H9 (cell line): ENCODE results near the gene DGUOK. TPM values are rescaled to one million over a fixed set of nuclear protein-coding genes. Genes with fewer than 3 reads are reported as not detected.

Source experiments
- DNase-seq: peaks from one replicate; pipeline ENCODE4 v3.0.0-alpha.2; 2017
- H2AFZ ChIP-seq: one replicate; pipeline ENCODE4 v1.6.1; 2013; ENCODE audit warnings: mild to moderate bottlenecking, low read length, control low read depth, moderate library complexity
- H2AK5ac ChIP-seq: 2 replicates; pipeline ENCODE4 v1.6.1; 2013; ENCODE audit warnings: low read length, control low read depth, mixed read lengths; ENCODE audit not compliant: insufficient read length
- H2BK120ac ChIP-seq: one replicate; pipeline ENCODE4 v1.6.1; 2013; ENCODE audit warnings: low read depth, mild to moderate bottlenecking, low read length, control low read depth, inconsistent platforms; ENCODE audit not compliant: poor library complexity, severe bottlenecking
- H2BK12ac ChIP-seq: 2 replicates; pipeline ENCODE4 v1.6.1; 2013; ENCODE audit warnings: low read length, control low read depth, mixed read lengths, low read depth; ENCODE audit not compliant: insufficient read length
- H2BK15ac ChIP-seq: 2 replicates; pipeline ENCODE4 v1.6.1; 2013; ENCODE audit warnings: low read depth, low read length, control low read depth
- H2BK20ac ChIP-seq: one replicate; pipeline ENCODE4 v1.6.1; 2013; ENCODE audit warnings: low read depth, mild to moderate bottlenecking, low read length, control low read depth, inconsistent platforms; ENCODE audit not compliant: poor library complexity, severe bottlenecking
- H2BK5ac ChIP-seq: 2 replicates; pipeline ENCODE4 v1.6.1; 2013; ENCODE audit warnings: low read length, control low read depth, mixed read lengths; ENCODE audit not compliant: insufficient read length
- H3K14ac ChIP-seq: 2 replicates; pipeline ENCODE4 v1.6.1; 2013; ENCODE audit warnings: low read length, control low read depth; ENCODE audit not compliant: insufficient read depth
- H3K18ac ChIP-seq: 2 replicates; pipeline ENCODE4 v1.6.1; 2013; ENCODE audit warnings: low read depth, mild to moderate bottlenecking, mixed read lengths, low read length, control low read depth; ENCODE audit not compliant: insufficient read length
- H3K23ac ChIP-seq: 2 replicates; pipeline ENCODE4 v1.6.1; 2013; ENCODE audit warnings: low read length, control low read depth, mixed read lengths, low read depth; ENCODE audit not compliant: insufficient read length
- H3K23me2 ChIP-seq: 2 replicates; pipeline ENCODE4 v1.6.1; 2013; ENCODE audit warnings: low read depth, mild to moderate bottlenecking, mixed read lengths, low read length, control low read depth; ENCODE audit not compliant: insufficient read length, poor library complexity, severe bottlenecking
- H3K27ac ChIP-seq: 2 replicates; pipeline ENCODE4 v1.5.1; 2013; ENCODE audit warnings: low read length, control low read depth, mixed read lengths, low read depth; ENCODE audit not compliant: insufficient read length
- H3K27me3 ChIP-seq: 2 replicates; pipeline ENCODE4 v1.6.1; 2013; ENCODE audit warnings: low read length, control low read depth, inconsistent platforms; ENCODE audit not compliant: insufficient read depth
- H3K4ac ChIP-seq: 2 replicates; pipeline ENCODE4 v1.6.1; 2013; ENCODE audit warnings: low read depth, mild to moderate bottlenecking, control low read depth, inconsistent platforms, low read length, moderate library complexity
- H3K4me1 ChIP-seq: 2 replicates; pipeline ENCODE4 v1.6.1; 2013; ENCODE audit warnings: low read length, control low read depth, inconsistent platforms; ENCODE audit not compliant: insufficient read depth
- H3K4me2 ChIP-seq: 2 replicates; pipeline ENCODE4 v1.6.1; 2013; ENCODE audit warnings: low read length, control low read depth, mixed read lengths; ENCODE audit not compliant: insufficient read length, insufficient read depth
- H3K56ac ChIP-seq: 2 replicates; pipeline ENCODE4 v1.6.1; 2013; ENCODE audit warnings: low read depth, mild to moderate bottlenecking, mixed read lengths, low read length, control low read depth; ENCODE audit not compliant: insufficient read length
- H3K79me1 ChIP-seq: 2 replicates; pipeline ENCODE4 v1.6.1; 2013; ENCODE audit warnings: low read depth, mild to moderate bottlenecking, moderate library complexity, low read length, control low read depth, inconsistent platforms; ENCODE audit not compliant: insufficient read depth, poor library complexity, severe bottlenecking
- H3K79me2 ChIP-seq: 2 replicates; pipeline ENCODE4 v1.6.1; 2013; ENCODE audit warnings: low read length, control low read depth, inconsistent platforms; ENCODE audit not compliant: insufficient read depth
- H3K9ac ChIP-seq: 2 replicates; pipeline ENCODE4 v1.6.1; 2013; ENCODE audit warnings: low read length, control low read depth, mixed read lengths; ENCODE audit not compliant: insufficient read length; ENCODE audit errors: extremely low read depth
- H3K9me3 ChIP-seq: one replicate; pipeline ENCODE4 v1.6.1; 2013; ENCODE audit warnings: low read depth, low read length, inconsistent platforms; ENCODE audit not compliant: control insufficient read depth
- H3T11ph ChIP-seq: one replicate; pipeline ENCODE4 v1.6.1; 2013; ENCODE audit warnings: mild to moderate bottlenecking, low read length, control low read depth, inconsistent platforms
- H4K20me1 ChIP-seq: one replicate; pipeline ENCODE4 v1.6.1; 2013; ENCODE audit not compliant: control insufficient read depth, insufficient read length, insufficient read depth
- H4K5ac ChIP-seq: 2 replicates; pipeline ENCODE4 v1.6.1; 2013; ENCODE audit warnings: low read depth, mild to moderate bottlenecking, mixed read lengths, low read length, control low read depth; ENCODE audit not compliant: insufficient read length
- H4K8ac ChIP-seq: replicated peaks from 2 replicates; pipeline ENCODE4 v1.6.1; 2013; ENCODE audit warnings: low read length, control low read depth, mixed read lengths, low read depth; ENCODE audit not compliant: insufficient read length
- H4K91ac ChIP-seq: 2 replicates; pipeline ENCODE4 v1.6.1; 2013; ENCODE audit warnings: low read depth, mild to moderate bottlenecking, moderate library complexity, mixed read lengths, low read length, control low read depth; ENCODE audit not compliant: insufficient read length
- H3K27ac Mint-ChIP-seq, 3 experiments: 2 replicates in 2 of 3; 3 replicates in 1 of 3; pipeline ENCODE4 v1.8.0; 2020 to 2021; ENCODE audit warnings: mixed read lengths in 3 of 3, mild to moderate bottlenecking in 1 of 3, moderate library complexity in 1 of 3
- H3K27me3 Mint-ChIP-seq: 2 replicates; pipeline ENCODE4 v1.8.0; 2021; ENCODE audit warnings: low read depth, mild to moderate bottlenecking, moderate library complexity, mixed read lengths
- H3K36me3 Mint-ChIP-seq, 3 experiments: 2 replicates in 2 of 3; 3 replicates in 1 of 3; pipeline ENCODE4 v1.8.0; 2020 to 2021; ENCODE audit warnings: low read depth in 3 of 3, mixed read lengths in 3 of 3; ENCODE audit not compliant: insufficient read depth in 1 of 3
- H3K4me1 Mint-ChIP-seq, 2 experiments: 2 replicates each; pipeline ENCODE4 v1.8.0; 2020; ENCODE audit warnings: mixed read lengths in 2 of 2
- H3K4me3 Mint-ChIP-seq, 2 experiments: 2 replicates in 1 of 2; 3 replicates in 1 of 2; pipeline ENCODE4 v1.8.0; 2020 to 2021; ENCODE audit warnings: mild to moderate bottlenecking in 2 of 2, mixed read lengths in 2 of 2, moderate library complexity in 1 of 2
- H3K9me3 Mint-ChIP-seq, 2 experiments: 2 replicates in 1 of 2; 3 replicates in 1 of 2; pipeline ENCODE4 v1.8.0; 2020; ENCODE audit warnings: mild to moderate bottlenecking in 2 of 2, mixed read lengths in 2 of 2, moderate library complexity in 1 of 2
- WGBS: extraction: QIAGEN DNeasy Blood & Tissue Kit; methylation state at CpG from one replicate; pipeline ENCODE4 v1.1.7; 2013; ENCODE audit warnings: missing lambda C conversion rate, low lambda C conversion rate, mixed read lengths; ENCODE audit not compliant: insufficient read length; ENCODE audit errors: extremely low coverage; 5-methylcytosine and 5-hydroxymethylcytosine counted together
- total RNA-seq: library from RNA; stranded (reverse); gene quantifications from 2 replicates; pipeline ENCODE4 v1.2.1, GENCODE V29; 2021
- TF ChIP-seq, protein P1 (sequence below): fragments of 200-600 bp; sonication (generic); conservative IDR thresholded peaks from 3 replicates; pipeline ENCODE4 v1.8.0; 2021; ENCODE audit warnings: antibody characterized with exemption, mild to moderate bottlenecking

The DGUOK gene
- total RNA-seq, 1 experiment from 2014 or later: 98.5 TPM

- Histone ChIP-seq H3K9me3 (no peaks in the 10 kb centered on the region), H3K4me2 (no peak overlapping the region), H4K91ac (no peak overlapping the region), H3K4ac (no peak overlapping the region), H2BK12ac (no peak overlapping the region), H2BK120ac (no peak overlapping the region), H4K5ac (no peak overlapping the region), H3K27ac (no peak overlapping the region), H3K79me2 (peaks cover 39% of the 10 kb centered on the region), H3K18ac (no peak overlapping the region), H2AFZ (no peak overlapping the region), H3K23me2 (no peaks in the 10 kb centered on the region), H3K79me1 (peaks cover 27% of the 10 kb centered on the region), H3K9ac (no peak overlapping the region), H2BK20ac (no peak overlapping the region), H3K14ac (no peak overlapping the region), H4K8ac (no peak overlapping the region), H3K27me3 (no peaks in the 10 kb centered on the region), H3K56ac (no peak overlapping the region), H2BK5ac (no peak overlapping the region), H2BK15ac (no peak overlapping the region; the same call in 1 of the 2 replicates), H3T11ph (no peak overlapping the region), H3K4me1 (no peaks in the 10 kb centered on the region), H4K20me1 (peaks cover 3% of the 10 kb centered on the region), H3K23ac (no peak overlapping the region), H2AK5ac (no peak overlapping the region)
- Mint-ChIP-seq H3K27me3 (no peaks in the 10 kb centered on the region), H3K9me3 (no peaks in the 10 kb centered on the region), H3K36me3 (peaks cover 0 to 29% (median 21%) of the 10 kb centered on the region in 3 experiments; a peak in 5 of 7 replicates), H3K4me3 (no peak overlapping the region), H3K27ac (peak overlapping the region in 1 of 3 experiments; percentile 21; a peak in 2 of 7 replicates), H3K4me1 (peaks cover 11 to 14% of the 10 kb centered on the region in 2 experiments)
- TF ChIP-seq, protein P1, sequence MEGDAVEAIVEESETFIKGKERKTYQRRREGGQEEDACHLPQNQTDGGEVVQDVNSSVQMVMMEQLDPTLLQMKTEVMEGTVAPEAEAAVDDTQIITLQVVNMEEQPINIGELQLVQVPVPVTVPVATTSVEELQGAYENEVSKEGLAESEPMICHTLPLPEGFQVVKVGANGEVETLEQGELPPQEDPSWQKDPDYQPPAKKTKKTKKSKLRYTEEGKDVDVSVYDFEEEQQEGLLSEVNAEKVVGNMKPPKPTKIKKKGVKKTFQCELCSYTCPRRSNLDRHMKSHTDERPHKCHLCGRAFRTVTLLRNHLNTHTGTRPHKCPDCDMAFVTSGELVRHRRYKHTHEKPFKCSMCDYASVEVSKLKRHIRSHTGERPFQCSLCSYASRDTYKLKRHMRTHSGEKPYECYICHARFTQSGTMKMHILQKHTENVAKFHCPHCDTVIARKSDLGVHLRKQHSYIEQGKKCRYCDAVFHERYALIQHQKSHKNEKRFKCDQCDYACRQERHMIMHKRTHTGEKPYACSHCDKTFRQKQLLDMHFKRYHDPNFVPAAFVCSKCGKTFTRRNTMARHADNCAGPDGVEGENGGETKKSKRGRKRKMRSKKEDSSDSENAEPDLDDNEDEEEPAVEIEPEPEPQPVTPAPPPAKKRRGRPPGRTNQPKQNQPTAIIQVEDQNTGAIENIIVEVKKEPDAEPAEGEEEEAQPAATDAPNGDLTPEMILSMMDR: no peak
- no CpG with 5 or more reads among the region's 3 CpGs for WGBS
- DNase-seq: no peak
These were observed 6.5 kb downstream of the DGUOK start for GRCh38 chr2:73933194-73933593.
